Neural cell (in vitro differentiated cells): ENCODE measurements around the gene ANKRD35.

ENCODE experiments used
- EP300 ChIP-seq: fragments of 450-650 bp; conservative IDR thresholded peaks from 2 replicates; pipeline ENCODE4 v1.6.1; 2014; ENCODE audit warnings: antibody characterized with exemption, mild to moderate bottlenecking, moderate library complexity; ENCODE audit not compliant: poor library complexity, severe bottlenecking
- EZH2 ChIP-seq: fragments of 200-600, 300-800 bp; shearing (Covaris generic), sonication (generic); IDR thresholded peaks from 2 replicates; pipeline ENCODE4 v1.6.1; 2014; ENCODE audit warnings: antibody characterized with exemption, low read length, borderline replicate concordance, mild to moderate bottlenecking; ENCODE audit not compliant: insufficient read depth, poor library complexity, severe bottlenecking
- MXI1 ChIP-seq: fragments of 450-650 bp; conservative IDR thresholded peaks from 2 replicates; pipeline ENCODE4 v1.6.1; 2014; ENCODE audit warnings: antibody characterized with exemption, mild to moderate bottlenecking; ENCODE audit not compliant: poor library complexity, severe bottlenecking
- POLR2AphosphoS5 ChIP-seq: IDR thresholded peaks from 2 replicates; pipeline ENCODE4 v1.6.1; 2012
- RAD21 ChIP-seq: fragments of 450-650 bp; conservative IDR thresholded peaks from 2 replicates; pipeline ENCODE4 v1.6.1; 2014; ENCODE audit warnings: antibody characterized with exemption, mild to moderate bottlenecking, moderate library complexity
- SMC3 ChIP-seq: fragments of 450-650 bp; conservative IDR thresholded peaks from 2 replicates; pipeline ENCODE4 v1.6.1; 2014; ENCODE audit warnings: antibody characterized with exemption, mild to moderate bottlenecking, moderate library complexity; ENCODE audit not compliant: poor library complexity
- TAF1 ChIP-seq: IDR thresholded peaks from 2 replicates; pipeline ENCODE4 v1.6.1; 2012; ENCODE audit warnings: low read depth
- TF ChIP-seq, protein P1 (sequence below): fragments of 450-650 bp; IDR thresholded peaks from 2 replicates; pipeline ENCODE4 v1.5.1; 2014; ENCODE audit warnings: antibody characterized with exemption, mild to moderate bottlenecking, moderate library complexity; ENCODE audit not compliant: poor library complexity, severe bottlenecking
- TF ChIP-seq, protein P2 (sequence below): IDR thresholded peaks from 2 replicates; pipeline ENCODE4 v1.6.1; 2012; ENCODE audit warnings: borderline replicate concordance

DNA sequence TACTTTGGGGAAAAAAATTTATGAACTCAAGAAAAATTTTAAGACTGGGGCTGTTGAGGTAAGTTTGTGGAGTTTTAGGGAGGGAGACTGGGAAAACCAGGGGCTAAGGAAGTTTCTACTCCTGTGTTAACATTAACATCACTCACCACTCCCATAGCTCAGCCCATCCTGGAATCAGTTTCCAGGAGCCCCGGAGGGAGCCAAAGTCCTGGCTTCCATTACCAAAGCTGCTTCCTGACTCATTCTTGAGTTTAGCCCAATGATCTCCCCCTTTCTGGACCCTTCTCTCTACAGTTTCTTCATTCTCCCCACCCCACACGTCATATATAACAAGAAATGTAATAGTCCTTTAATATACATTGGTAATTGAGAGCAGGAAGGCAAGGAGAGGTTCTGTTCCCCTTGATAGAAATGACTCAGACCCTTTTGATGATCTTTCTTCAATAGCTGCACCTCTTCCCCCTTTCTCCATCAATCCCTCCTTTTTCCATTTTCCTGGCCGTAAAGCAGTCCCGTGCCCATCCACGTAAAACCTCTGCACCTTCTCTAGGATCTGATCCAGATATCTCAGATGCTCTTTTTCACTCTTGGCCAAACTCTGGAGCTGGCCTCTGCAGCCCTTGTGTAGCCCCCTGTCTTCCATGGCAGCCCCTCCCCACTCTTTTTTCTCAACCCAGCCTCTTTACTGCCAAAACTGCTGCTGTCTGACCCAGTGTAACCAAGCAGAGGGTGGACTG lies 22.2 kb downstream of the ANKRD35 start:
- TF ChIP-seq, protein P1, sequence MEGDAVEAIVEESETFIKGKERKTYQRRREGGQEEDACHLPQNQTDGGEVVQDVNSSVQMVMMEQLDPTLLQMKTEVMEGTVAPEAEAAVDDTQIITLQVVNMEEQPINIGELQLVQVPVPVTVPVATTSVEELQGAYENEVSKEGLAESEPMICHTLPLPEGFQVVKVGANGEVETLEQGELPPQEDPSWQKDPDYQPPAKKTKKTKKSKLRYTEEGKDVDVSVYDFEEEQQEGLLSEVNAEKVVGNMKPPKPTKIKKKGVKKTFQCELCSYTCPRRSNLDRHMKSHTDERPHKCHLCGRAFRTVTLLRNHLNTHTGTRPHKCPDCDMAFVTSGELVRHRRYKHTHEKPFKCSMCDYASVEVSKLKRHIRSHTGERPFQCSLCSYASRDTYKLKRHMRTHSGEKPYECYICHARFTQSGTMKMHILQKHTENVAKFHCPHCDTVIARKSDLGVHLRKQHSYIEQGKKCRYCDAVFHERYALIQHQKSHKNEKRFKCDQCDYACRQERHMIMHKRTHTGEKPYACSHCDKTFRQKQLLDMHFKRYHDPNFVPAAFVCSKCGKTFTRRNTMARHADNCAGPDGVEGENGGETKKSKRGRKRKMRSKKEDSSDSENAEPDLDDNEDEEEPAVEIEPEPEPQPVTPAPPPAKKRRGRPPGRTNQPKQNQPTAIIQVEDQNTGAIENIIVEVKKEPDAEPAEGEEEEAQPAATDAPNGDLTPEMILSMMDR = no peak
- TF ChIP-seq, protein P2, sequence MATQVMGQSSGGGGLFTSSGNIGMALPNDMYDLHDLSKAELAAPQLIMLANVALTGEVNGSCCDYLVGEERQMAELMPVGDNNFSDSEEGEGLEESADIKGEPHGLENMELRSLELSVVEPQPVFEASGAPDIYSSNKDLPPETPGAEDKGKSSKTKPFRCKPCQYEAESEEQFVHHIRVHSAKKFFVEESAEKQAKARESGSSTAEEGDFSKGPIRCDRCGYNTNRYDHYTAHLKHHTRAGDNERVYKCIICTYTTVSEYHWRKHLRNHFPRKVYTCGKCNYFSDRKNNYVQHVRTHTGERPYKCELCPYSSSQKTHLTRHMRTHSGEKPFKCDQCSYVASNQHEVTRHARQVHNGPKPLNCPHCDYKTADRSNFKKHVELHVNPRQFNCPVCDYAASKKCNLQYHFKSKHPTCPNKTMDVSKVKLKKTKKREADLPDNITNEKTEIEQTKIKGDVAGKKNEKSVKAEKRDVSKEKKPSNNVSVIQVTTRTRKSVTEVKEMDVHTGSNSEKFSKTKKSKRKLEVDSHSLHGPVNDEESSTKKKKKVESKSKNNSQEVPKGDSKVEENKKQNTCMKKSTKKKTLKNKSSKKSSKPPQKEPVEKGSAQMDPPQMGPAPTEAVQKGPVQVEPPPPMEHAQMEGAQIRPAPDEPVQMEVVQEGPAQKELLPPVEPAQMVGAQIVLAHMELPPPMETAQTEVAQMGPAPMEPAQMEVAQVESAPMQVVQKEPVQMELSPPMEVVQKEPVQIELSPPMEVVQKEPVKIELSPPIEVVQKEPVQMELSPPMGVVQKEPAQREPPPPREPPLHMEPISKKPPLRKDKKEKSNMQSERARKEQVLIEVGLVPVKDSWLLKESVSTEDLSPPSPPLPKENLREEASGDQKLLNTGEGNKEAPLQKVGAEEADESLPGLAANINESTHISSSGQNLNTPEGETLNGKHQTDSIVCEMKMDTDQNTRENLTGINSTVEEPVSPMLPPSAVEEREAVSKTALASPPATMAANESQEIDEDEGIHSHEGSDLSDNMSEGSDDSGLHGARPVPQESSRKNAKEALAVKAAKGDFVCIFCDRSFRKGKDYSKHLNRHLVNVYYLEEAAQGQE = no peak
- no peak for TF ChIP-seq EP300
- no peak for TF ChIP-seq POLR2AphosphoS5
- TF ChIP-seq RAD21 = no peak
- TF ChIP-seq EZH2 = no peak
- no peak for TF ChIP-seq MXI1
- no peak for TF ChIP-seq TAF1
- no peak for TF ChIP-seq SMC3
